22Rv1 (cell line): ENCODE measurements around the gene APBB1.

Experiments
- ZFX ChIP-seq: fragments of 450-650 bp; IDR thresholded peaks from 2 replicates; pipeline ENCODE4 v1.6.1; 2017; ENCODE audit warnings: antibody characterized with exemption, borderline replicate concordance
- TF ChIP-seq, protein P1 (sequence below): fragments of 450-650 bp; IDR thresholded peaks from 2 replicates; pipeline ENCODE4 v1.5.1; 2017; ENCODE audit warnings: mild to moderate bottlenecking

DNA sequence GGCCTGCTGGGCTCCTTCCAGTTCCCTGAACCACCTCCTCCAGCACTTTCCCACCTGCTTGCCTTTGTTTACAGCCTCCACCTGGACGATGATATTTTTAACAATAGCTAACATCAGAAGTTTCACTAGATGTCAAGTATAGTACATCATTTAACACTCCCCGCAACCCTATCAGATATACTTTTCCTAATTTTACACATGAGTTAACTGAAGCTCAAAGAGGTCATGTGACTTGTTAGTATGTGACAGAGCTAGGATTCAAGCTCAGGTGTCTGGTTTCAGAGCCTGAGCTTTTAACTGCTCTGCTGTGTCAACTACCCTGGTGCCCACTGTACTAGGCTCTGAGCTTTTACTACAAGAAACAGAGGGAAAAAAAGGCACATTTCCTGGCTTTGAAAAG, 36.2 kb upstream of the APBB1 start:
- TF ChIP-seq, protein P1, sequence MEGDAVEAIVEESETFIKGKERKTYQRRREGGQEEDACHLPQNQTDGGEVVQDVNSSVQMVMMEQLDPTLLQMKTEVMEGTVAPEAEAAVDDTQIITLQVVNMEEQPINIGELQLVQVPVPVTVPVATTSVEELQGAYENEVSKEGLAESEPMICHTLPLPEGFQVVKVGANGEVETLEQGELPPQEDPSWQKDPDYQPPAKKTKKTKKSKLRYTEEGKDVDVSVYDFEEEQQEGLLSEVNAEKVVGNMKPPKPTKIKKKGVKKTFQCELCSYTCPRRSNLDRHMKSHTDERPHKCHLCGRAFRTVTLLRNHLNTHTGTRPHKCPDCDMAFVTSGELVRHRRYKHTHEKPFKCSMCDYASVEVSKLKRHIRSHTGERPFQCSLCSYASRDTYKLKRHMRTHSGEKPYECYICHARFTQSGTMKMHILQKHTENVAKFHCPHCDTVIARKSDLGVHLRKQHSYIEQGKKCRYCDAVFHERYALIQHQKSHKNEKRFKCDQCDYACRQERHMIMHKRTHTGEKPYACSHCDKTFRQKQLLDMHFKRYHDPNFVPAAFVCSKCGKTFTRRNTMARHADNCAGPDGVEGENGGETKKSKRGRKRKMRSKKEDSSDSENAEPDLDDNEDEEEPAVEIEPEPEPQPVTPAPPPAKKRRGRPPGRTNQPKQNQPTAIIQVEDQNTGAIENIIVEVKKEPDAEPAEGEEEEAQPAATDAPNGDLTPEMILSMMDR: no peak
- no peak for TF ChIP-seq ZFX
